ENCODE results near the gene PTPRN2. TPM values are rescaled to one million over a fixed set of nuclear protein-coding genes. Genes with fewer than 3 reads are reported as not detected.
"Not testable (repeated sequence)": the region's sequence is repeated elsewhere in the genome, so short reads cannot be mapped to it uniquely, and the experiment has no call there.

PTPRN2 gene
- total RNA-seq, 1 donor from 2014 or later = 2.4 TPM

GRCh38 chr7:158227258-158227984 is 360.2 kb downstream of the PTPRN2 start:
- no peak for DNase-seq (ENCODE audit: low read depth)
- no peak for TF ChIP-seq CTCF (IDR thresholded peaks at IDR 0.05; ENCODE audit: insufficient read depth, low read length, poor library complexity, severe bottlenecking)
- no peak overlapping the region for H3K4me3 ChIP-seq (ENCODE audit: low read depth, low read length)
- H3K27me3 ChIP-seq (ENCODE audit: control insufficient read depth, insufficient read depth, low read length) = no peaks in the 10 kb centered on the region
- H3K36me3 ChIP-seq (ENCODE audit: control insufficient read depth, insufficient read depth, low read length) = no peaks in the 10 kb centered on the region

GRCh38 chr7:158216198-158216597 is 371.4 kb downstream of the PTPRN2 start:
- H3K4me3 ChIP-seq (ENCODE audit: low read depth, low read length) = no peak overlapping the region
- H3K27me3 ChIP-seq (ENCODE audit: control insufficient read depth, insufficient read depth, low read length) = no peaks in the 10 kb centered on the region
- no peaks in the 10 kb centered on the region for H3K36me3 ChIP-seq (ENCODE audit: control insufficient read depth, insufficient read depth, low read length)
- DNase-seq (ENCODE audit: low read depth) = no peak
- TF ChIP-seq CTCF (IDR thresholded peaks at IDR 0.05; ENCODE audit: insufficient read depth, low read length, poor library complexity, severe bottlenecking) = no peak

GRCh38 chr7:158209435-158209834 is 378.2 kb downstream of the PTPRN2 start:
- no peak for TF ChIP-seq CTCF (IDR thresholded peaks at IDR 0.05; ENCODE audit: insufficient read depth, low read length, poor library complexity, severe bottlenecking)
- no peak overlapping the region for H3K4me3 ChIP-seq (ENCODE audit: low read depth, low read length)
- no peak for DNase-seq (ENCODE audit: low read depth)
- H3K27me3 ChIP-seq (ENCODE audit: control insufficient read depth, insufficient read depth, low read length) = no peaks in the 10 kb centered on the region
- H3K36me3 ChIP-seq (ENCODE audit: control insufficient read depth, insufficient read depth, low read length) = no peaks in the 10 kb centered on the region

GRCh38 chr7:158206341-158206740 is 381.3 kb downstream of the PTPRN2 start:
- H3K27me3 ChIP-seq (ENCODE audit: control insufficient read depth, insufficient read depth, low read length) = no peaks in the 10 kb centered on the region
- TF ChIP-seq CTCF (IDR thresholded peaks at IDR 0.05; ENCODE audit: insufficient read depth, low read length, poor library complexity, severe bottlenecking) = no peak
- H3K4me3 ChIP-seq (ENCODE audit: low read depth, low read length) = no peak overlapping the region
- no peak for DNase-seq (ENCODE audit: low read depth)
- H3K36me3 ChIP-seq (ENCODE audit: control insufficient read depth, insufficient read depth, low read length) = no peaks in the 10 kb centered on the region

GRCh38 chr7:158204453-158204852 is 383.2 kb downstream of the PTPRN2 start:
- DNase-seq (ENCODE audit: low read depth) = no peak
- no peak for TF ChIP-seq CTCF (IDR thresholded peaks at IDR 0.05; ENCODE audit: insufficient read depth, low read length, poor library complexity, severe bottlenecking)
- Histone ChIP-seq H3K36me3 (ENCODE audit: control insufficient read depth, insufficient read depth, low read length) (no peaks in the 10 kb centered on the region), H3K27me3 (ENCODE audit: control insufficient read depth, insufficient read depth, low read length) (no peaks in the 10 kb centered on the region), H3K4me3 (ENCODE audit: low read depth, low read length) (no peak overlapping the region)

- not testable (repeated sequence) for H3K27me3 ChIP-seq (ENCODE audit: control insufficient read depth, insufficient read depth, low read length); DNase-seq (ENCODE audit: low read depth); H3K36me3 ChIP-seq (ENCODE audit: control insufficient read depth, insufficient read depth, low read length); H3K4me3 ChIP-seq (ENCODE audit: low read depth, low read length)
Observed at GRCh38 chr7:158203948-158204347, 383.7 kb downstream of the PTPRN2 start.

Data from kidney epithelial cell (primary cell).